ENCODE results near the gene ELMOD3.
"Not testable (repeated sequence)": the region's sequence is repeated elsewhere in the genome, so short reads cannot be mapped to it uniquely, and the experiment has no call there.

The ELMOD3 gene

DNA sequence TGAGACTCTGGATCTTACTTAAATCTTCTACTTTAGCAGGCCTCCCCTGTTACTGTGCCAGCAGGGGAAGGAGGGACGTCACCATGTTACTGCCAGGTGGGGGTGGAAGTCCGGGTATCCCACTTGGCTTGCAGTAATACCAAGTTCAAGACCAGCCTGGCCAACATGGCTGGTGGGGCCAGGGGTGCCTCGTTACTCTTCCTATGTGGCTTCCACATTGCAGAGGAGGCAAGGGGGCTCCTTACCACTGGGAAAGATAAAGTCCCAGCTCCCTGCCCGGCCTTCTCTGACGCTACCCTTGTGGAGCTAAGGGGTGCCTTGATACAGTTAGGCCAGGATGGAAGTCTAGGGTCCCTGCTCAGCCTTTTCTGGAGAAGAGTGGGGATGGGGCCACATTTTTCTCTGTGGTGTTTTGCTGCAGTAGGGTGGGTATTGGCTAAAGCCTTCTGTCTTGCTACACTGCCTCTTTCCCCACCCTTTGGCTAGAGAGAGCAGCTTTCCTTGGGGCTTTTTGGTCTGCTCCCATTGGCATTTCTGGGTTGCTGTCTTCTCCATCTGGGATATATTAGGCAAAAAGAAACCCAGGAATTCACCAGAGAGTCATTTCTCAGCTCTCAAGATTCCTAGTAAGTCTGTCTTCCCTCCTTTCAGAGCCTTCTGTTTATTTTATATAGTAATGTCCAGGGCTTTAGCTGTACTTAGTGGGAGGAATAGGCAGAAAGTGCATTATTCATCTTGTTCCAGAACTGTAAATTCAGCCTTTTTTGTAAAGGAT is 21.9 kb downstream of the ELMOD3 start:
- no peak for DNase-seq (ENCODE audit: low read depth)

DNA sequence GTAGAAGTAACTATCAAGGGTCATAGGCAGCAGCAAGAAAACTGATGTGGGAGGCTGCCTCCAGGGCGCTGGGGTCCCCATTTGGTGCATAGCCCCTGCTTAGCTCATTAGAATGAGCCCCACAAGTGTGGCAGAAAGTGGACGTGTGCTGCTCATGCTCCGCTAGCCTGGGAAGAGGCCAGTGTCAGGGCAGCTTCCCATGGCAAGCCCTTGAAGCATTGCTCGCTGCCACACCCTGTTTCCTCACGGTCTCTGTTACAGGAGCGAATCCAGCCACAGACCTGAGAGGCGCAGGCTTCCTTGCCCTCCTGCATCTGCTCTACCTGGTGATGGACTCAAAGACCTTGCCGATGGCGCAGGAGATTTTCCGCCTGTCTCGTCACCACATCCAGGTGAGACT is 22.5 kb downstream of the ELMOD3 start:
- DNase-seq (ENCODE audit: low read depth), result no peak

DNA sequence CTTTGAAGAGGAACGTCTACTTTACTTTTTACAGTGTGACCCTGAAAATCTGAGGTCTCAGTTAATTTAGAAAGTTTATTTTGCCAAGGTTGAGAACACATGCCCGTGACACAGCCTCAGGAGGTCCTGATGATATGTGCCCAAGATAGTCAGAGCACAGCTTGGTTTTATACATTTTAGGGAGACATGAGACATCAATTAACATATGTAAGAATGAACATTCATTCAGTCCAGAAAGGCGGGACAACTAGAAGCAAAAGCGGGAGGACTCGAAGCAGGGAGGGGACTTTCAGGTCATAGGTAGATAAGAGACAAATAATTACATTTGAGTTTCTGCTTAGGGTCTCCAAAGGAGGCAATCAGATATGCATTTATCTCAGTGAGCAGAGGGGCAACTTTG is 23.7 kb downstream of the ELMOD3 start:
- DNase-seq (ENCODE audit: low read depth), result no peak

DNA sequence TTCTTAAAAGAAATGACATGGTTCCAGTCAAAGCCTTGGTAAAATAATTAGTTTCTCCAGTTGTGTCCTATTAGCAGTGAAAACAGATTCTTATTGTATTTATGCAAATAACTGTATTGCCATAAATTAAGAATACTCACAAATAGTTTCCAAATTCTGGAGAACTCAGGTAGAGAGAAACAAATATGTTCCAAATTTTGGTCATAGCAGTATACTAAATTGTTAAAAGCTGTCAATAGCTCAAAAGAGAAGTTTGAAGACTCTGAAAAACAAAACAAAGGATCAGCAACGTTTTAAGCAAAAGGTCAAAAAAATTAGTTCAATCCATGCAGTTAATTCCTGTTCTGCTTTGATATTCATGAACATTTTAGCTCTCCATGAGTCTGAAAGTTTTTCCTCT is 25.5 kb downstream of the ELMOD3 start:
- DNase-seq (ENCODE audit: low read depth), result no peak

DNA sequence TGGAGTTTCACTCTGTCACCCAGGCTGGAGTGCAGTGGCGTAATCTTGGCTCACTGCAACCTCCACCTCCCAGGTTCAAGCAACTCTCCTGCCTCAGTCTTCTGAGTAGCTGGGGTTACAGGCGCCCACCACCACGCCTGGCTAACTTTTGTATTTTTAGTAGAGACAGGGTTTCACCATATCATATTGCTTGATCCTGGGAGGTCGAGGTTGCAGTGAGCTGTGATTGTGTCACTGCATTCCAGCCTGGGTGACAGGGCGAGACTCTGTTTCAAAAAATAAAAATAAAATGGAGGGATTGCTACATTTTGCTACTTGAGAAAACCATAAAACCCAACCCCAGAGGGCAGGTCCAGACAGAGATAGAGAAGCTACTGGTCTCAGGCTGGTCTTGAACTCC is 28.6 kb downstream of the ELMOD3 start:
- DNase-seq (ENCODE audit: low read depth), result not testable (repeated sequence)

DNA sequence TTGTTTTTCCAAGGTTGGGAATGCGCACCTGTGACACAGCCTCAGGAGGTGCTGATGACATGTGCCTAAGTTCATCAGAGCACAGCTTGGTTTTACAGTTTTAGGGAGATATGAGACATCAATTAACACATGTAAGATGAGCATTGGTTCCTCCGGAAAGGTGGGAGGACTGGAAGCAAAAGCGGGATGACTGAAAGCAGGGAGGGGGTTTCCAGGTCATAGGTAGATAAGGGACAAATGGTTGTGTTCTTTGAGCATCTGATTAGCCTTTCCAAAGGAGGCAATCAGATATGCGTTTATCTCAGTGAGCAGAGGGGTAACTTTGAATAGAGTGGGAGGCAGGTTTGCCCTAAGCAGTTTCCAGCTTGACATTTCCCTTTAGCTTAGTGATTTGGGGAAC is 29.3 kb downstream of the ELMOD3 start:
- no peak for DNase-seq (ENCODE audit: low read depth)

DNA sequence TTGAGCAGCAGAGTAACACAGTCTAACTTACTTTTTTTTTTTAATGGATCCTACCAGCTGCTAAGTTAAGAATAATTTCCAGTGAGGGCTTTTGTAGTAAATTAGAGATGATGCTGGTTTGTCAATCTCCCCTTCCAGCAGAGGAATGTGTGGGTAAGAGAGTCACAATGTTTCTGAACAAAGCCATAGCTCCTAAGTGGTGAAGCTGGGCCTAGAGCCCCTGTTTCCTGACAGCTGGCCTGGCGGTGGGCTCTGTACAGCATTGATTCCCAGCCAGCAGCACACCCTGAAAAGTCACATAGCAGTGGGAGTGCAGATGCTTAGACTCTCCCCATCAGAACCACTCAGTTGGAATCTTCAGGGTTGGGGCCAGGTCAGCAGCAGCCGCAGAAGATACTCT is 31.2 kb downstream of the ELMOD3 start:
- DNase-seq (ENCODE audit: low read depth), result no peak

DNA sequence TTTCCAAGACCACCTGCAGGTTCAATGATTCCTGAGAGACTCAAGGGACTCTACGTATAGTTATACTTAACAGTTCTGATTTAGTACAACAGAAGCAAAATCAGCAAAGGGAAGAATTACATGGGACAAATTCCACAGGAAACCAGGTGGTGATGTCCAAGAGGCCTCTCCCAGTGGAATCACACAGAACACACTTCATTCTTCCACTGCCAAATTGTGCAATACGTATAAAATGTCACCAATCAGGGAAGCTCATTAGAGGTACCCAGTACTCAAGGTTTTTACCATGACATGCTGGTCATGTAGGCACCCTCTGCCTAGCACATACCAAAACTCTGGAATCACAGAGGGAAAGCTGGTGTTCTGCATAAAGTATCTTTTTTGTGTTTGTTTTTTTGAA is 33.2 kb downstream of the ELMOD3 start:
- DNase-seq (ENCODE audit: low read depth), result no peak

DNA sequence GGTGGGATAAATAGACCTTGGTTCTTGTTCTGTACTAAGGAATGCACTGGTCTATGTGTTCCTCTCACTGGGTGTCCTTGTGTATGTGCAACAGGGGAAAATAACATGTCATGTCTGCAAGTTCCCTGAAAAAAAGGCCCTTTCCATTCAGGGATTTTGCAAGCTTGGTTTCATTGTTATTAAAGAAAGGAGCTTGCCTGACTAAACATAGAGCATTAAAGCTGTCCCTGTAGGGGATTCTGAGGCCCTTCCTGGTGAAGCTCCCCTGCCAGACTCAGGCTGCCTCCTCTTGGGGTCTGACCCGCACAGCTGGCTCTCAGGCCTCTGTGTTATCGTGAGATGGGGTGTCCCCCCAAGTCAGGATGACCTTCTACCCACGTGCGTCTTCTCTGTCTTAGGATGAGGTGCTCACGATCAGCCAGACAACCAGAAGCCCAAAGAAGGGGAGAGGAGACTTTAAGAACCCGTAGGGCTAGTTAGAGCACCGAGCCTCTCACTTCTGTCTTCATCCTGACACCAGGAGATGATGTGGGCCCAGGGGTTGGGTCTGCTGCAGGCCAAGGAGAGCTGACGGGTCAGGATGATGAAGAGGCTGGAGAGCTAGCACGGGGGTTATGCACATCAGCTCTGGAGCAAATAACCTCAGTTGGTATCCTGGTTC is 34.4 kb downstream of the ELMOD3 start:
- DNase-seq (ENCODE audit: low read depth), result no peak

DNA sequence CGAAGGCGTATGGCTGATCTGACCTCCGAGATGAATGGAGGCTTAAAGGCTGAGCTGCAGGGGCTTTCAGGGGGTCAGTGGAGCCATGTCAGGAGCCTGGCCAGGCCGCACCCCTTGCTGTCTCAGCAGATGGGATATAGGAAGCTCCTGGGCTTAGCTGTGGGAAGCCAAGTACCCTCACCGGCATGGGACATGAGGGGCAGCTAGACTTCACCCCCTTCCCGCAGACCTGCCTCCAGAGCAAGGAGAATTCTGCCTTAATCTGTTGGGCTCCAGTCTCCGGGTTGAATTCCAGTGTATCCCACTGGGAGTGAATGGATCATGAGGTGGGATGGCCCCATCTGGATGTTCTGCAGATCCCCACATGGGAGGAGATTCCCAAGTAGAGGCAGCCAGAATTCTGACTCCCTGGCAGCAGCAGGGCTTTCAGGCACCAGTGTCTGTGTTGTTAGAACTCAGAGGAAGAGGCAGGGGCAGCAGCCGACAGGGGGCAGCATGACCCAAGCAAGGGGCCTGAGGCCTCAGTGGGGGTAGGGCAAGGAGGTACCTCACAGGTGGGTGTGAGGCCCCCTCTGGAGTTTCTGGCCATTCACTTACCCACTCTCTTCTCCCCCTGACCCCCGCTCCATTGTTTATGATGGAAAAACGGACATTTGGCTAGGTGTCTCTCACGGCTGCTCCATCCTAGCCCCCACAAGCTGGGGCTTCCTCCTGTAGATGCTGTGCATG is 36.5 kb downstream of the ELMOD3 start:
- peak; percentile 60 for DNase-seq (ENCODE audit: low read depth)

DNA sequence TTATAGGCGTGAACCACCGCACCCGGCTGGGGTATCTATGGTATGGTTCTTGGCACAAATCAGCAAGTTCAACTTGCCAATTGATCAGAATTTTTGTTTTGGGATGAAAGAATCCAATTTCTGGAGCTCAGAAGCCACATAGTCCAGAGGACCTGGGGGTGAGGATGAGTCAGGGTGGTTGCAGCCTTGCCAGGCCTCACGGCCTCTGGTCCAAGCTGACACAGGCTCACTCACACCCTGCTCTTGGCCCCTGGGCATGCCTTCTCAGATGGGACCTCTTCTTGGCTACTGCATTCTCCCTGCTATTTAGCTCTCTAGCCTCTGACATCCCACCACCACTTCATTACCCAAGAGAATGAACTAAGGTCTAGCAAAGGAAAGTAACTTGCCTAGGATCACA is 39.3 kb downstream of the ELMOD3 start:
- DNase-seq (ENCODE audit: low read depth), result no peak

DNA sequence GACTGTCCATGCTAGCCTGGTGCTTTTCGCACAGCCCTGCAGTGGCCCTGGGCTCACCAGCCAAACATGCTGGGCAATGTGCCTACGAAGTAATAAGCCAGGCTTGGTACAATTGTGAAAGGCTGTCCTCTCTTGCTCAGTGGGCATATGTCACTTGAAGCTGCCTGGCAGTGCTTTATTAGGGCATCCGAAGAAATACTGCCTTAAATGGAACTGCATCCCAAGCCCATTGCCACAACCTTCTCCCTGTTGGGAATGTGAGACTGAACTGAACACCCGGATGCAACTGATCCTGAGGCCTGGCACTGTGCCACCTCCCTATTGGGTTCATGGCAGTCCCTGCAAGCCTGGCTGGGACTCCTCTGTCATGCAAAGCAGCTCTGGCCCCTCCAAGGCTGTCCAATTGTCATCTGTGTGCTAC is 39.7 kb downstream of the ELMOD3 start:
- DNase-seq (ENCODE audit: low read depth), result no peak

DNA sequence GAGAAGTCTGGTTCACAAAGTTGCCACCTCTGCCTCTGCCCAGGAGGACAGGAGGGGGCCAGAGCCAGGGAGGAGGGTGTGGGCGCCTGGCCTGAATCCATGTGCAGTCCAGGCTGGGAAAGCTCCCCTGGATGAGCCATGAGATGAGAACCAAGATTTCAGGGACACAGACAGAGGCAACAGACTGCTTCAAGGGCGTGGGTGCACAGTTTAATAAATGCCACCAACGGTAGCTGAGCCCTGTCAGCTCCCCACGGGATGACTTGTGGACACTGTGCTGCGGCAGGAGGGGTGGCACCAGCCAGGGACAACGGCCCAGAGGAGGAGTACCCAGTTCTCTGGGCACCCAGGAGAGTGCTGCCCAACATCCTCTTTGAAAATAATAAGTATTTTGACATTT is 40.4 kb downstream of the ELMOD3 start:
- no peak for DNase-seq (ENCODE audit: low read depth)

DNA sequence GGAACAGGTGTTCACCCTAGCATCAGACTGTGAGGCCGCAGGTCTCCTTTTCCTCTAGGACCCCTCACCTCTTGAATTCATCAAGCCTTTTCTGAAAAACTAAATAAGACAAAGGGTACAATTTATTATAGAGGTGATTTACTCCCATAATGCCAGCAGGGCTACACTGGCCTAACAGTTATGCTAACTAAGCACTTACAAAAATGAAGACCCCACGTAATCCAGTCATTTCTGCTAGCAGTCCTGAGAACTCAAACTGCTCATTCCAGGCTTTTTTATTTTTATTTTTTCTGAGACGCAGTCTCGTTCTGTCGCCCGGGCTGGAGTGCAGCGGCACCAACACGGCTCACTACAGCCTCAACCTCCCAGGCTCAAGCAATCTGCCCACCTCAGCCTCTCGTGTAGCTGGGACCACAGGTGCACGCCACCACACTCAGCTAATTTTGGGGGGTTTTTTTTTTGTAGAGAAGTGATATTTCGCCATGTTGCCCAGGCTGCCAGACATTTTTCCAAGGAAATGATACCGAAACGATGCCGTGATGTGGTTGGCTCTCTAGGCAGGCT is 41.4 kb downstream of the ELMOD3 start:
- DNase-seq (ENCODE audit: low read depth), result no peak

DNA sequence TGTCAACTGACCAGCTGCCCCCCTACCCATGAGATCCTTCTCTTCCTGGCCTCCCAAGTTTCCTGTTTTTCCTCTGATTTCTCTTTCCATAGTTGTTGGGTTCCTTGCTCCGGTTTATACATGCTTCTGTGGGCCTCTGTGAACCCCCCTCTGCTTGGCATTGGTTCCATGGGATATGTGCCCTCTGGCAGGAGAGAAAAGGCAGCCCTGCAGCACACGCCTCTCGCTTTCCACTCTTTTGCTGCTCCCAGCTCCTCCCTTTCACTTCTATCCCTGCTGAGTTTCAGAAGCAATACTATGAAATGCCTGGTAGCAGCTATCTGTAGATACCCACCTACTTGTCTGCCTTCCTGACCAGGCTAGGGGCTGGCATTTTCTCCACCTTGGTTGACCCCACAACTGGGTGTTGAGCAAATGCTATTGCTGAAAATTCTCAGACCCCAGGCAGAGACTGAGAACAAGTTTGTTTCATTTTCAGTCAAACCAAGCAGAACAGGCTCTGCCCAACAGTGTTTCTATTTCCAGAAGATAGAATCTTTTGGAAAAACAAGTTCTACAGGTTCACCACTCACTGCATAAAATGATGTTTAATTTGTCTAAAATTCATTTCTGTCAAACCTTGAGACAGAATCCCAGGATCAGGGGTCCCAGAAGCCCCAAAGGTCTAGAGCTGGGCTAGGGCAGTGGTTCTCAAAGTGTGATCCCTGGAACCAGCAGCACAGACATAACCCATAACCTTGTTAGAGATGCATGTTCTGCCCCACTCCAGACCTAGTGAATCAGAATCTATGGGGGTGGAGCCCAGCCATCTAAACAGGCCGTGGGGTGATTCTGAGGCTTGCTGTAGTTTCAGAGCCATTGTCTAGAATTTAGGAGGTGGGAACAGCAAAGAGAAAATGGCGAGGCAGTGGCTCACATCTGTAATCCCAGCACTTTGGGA is 42.2 kb downstream of the ELMOD3 start:
- no peak for DNase-seq (ENCODE audit: low read depth)

DNA sequence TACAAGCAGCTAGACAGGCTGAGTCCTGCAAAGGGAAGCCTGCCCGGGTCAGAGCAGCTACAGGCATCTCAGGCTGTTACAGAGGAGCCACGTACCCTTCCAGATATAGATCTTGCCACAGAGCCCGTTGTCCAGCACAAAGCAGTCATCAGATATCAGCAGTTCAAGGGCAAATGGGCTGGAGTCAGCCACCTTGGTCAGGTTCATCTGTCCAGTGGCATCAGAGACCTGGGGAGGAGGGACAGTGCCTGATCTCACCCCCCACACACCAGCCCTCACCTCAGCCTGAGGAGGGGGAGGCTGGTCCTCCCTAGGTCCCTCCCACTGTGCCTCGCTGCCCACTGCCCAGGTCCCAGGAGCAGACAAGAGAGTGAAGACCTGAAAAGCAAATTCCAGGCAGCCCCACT is 43.4 kb downstream of the ELMOD3 start:
- DNase-seq (ENCODE audit: low read depth), result no peak

DNA sequence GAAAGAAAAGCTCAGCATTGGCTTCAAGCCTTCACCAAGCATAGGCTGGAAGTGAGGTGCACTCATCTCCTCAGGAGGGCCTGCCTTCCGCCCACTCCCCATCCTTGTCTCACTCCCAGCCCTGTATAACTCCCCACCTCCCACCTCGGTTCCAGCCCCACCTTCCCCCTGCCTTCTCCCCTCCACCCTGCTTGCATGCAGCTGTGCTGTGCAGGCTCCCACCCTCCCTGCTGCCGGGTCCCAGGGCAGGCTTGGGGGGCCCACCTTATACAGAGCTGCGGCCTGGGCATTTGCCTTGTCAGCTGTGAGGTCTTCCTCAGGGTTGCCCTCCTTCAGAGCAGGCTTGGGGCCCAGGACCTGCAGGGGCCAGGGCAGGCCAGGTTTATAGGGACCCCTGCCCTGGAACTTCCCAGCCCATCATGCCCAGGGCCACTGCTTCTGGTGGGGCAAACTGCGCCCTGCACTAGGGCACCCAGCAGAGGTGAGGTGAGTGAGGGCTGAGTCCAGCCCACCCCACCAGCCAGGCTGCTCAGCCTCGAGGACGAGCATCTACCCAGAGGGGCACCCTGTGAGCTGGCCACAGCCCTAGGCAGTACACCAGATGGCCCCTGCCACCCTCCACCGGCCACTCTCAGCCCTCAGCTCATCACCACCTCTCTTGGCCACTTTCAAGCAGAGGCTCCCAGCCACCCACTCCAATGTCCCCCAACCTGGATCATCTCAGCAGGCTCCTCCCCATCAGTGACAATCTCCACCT is 44.0 kb downstream of the ELMOD3 start:
- DNase-seq (ENCODE audit: low read depth), result no peak

DNA sequence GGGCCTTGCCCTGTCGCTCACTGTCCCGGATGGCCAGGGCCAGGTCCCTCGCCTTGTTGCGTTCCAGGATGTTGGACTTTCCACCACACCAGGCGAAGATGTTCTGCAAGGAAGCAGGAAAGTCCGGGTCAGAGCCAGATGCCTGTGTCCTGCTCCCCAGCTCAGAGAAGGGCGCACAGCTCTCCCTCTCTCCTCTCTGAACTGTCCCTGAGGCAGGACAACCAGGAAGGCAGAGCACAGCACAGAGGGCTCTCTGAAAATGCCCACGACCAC is 44.5 kb downstream of the ELMOD3 start:
- no peak for DNase-seq (ENCODE audit: low read depth)

DNA sequence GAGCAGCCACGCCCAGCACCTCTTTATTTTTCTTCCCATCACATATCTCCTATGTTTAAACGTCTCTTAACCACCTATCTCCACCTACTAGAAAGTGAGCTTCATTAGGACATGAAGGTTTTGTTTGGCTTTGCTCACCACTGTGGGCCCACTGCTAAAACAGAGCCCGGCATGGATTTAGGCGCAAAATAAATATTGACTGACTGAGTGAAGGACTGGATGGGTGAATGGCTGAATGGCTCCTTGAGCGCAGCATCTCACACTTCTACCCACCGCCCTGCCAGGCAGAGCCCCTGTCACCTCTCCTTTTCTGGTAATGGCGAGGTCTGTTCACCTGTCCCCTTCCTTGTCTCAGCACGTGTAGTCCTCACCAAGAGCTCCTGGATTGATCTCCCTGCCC is 45.5 kb downstream of the ELMOD3 start:
- DNase-seq (ENCODE audit: low read depth), result no peak

DNA sequence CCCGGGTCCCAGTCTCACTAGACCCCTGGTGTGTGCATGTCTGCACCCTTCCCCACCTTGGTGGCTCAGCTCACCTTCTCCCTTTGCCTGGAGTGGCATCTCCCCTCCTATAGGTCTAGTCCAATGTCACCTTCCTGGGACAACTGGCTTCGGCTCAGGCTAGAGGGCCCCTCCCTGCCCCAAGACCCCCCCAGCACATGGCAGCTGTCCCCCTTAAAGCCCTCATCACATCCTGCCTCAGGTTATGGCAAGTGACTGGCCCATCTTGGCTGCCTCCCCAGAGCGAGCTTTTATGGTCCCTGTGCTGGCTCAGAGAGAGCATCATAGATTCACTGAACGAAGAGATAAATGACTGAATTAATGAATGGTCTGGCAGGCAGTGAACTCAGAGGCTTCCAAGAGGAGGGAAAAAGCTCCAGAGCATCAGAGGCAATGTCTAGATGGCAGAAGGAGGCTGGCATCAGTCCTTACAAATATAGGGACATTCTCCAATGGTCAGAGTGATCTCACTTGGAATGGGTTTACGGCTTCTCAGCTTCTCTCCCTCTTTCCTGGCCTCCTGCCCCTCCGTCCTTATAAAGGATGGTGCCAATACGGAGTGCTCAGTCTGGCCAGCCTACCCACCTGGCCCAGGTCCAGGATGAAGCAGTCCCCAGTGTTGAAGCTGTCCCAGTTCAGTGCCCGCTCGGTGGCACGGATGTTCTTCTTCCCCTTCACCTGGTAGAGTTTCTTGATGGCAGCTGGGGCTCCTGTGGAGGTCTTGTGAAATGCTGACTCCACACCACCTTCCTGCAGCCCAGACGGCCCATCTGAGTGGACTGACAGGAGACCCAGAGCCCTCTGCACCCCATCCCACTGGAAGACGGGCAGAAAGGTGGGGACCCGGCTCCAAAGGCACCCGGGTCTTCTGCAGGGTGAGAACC is 46.2 kb downstream of the ELMOD3 start:
- no peak for DNase-seq (ENCODE audit: low read depth)
